GM18520 (cell line): Measurements from ENCODE around the gene SMURF2.
A peak's percentile ranks its signal among the peaks of the same experiment; 100 is the strongest.

ENCODE experiments used
- ATAC-seq: cut with Tn5 transposase; IDR thresholded peaks from one replicate; pipeline ENCODE4 v1.9.1; 2021; ENCODE audit not compliant: unreplicated experiment

SMURF2 gene

GRCh38 chr17:64505340-64506200, 156.5 kb downstream of the SMURF2 start:
- no peak for ATAC-seq

GRCh38 chr17:64504769-64505339, 157.3 kb downstream of the SMURF2 start:
- ATAC-seq, result no peak

GRCh38 chr17:64503821-64504768, 158.0 kb downstream of the SMURF2 start:
- no peak for ATAC-seq

DNA sequence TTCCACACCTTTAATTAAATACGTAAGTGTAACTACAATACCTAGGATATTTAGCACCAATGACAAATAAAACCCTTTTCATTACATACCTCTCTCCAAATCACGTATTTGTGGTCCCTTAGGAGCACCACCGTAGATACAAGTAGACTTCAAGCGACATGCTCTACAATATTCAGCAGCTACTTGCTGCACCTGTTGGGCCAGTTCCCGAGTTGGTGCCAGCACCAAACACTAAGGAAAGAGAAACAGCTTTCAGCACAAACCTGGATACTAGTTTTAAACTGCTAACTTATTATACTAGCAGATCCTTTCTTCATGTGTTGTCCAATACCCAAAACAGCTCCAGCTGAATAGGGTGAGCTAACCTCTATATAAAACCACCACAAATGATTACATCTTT, 158.8 kb downstream of the SMURF2 start:
- no peak for ATAC-seq

- ATAC-seq, result no peak
Observed at GRCh38 chr17:64502809-64503208, 159.3 kb downstream of the SMURF2 start.

GRCh38 chr17:64502021-64502420, 160.1 kb downstream of the SMURF2 start:
- no peak for ATAC-seq

DNA sequence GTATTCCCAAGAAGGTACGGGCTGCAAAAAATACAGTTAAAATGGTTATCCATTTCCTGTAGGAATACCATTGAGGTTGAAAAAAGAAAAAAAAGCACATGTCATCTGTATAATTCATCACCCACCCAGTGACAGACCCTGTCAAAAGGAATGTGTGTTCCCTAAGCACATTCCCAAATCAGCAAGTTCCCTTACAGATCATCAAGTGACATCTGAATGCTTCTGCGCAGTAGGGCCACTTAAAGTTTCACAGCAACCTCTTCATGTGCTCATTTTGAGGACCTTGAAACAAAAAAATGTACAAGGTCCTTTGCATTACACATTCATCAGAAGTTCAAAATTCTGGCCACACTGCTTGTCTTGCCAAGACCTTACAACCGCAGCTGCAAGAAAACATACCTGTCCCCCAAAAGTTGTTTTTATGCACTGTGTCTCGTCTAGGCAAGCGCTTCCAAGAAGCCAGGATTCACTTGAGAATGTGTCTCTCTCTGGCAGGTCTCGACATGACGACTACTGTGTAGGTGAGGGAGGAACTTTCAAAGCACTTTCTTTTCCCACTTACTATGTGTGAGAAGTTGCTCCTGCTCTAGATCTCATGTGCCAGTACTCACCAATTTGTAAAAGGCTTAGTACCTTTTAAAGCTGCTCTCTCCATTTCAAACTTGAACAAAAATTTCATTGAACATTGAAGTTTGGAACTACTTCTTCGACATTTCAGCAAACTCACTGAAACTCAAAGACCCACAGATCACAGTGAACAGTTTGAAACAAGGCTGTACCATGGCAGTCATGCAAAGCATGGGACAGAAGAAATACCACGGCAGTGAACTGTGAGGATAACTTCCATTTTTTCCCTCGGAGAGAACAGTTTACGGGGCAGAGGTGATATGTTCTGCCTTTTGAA, 161.0 kb downstream of the SMURF2 start:
- ATAC-seq, result no peak

DNA sequence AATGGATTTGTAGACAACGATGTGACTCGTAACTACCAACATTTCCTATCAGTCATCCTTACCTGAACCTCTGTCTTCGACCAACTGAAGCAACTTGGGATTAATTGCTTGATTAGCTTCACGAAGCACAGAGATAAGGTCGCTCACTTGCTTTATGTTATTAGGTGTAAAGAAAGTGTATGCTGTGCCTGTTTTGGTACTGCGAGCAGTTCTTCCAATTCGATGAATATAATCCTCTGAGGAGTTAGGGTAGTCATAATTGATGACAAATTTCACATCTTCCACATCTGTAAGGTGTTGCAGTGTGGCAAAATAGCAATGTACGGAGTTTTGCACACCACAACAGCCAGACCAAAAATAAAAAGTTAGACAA, 161.6 kb downstream of the SMURF2 start:
- ATAC-seq, result no peak

GRCh38 chr17:64499805-64500486, 162.2 kb downstream of the SMURF2 start:
- no peak for ATAC-seq

DNA sequence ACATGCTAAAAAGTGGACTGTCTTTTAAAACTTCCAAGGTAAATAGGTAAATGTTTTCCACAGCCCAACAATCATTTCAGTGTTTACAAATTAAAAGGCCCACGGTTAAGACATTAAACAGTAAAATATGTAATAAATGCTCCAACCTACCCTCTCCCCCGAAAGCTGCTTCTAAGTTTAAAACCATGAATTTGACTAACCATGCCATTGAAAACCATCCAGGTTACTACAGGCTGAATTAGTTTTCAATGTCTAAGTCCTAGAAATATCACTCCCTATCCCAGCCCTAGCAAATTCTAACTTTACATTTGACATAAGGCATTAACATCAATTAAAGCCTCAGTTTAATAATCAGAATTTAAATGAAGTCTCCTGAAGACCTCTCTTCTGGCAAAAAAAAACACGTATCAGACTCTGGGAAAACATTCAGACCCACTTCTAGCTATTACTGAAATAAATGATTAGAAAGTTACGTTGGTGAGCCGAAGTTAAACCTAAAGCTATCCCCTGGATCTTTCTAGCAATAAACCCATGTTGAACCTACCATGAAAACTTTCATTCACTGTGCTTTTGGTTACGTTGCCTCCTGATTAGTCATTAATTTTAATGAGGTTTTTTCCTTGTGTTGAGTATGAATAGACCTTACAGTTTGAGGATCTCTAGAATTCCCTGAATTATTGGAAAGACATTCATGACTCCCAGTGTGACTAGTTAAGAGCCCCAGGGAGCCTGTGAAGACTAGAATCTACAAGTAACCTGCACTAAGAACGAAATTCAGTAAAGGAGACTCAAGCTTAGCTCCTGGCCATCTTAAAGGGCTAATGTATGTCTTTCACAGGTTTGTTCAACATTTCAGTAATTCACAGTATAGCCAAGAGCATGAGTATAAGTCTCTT, 163.6 kb downstream of the SMURF2 start:
- ATAC-seq, result no peak

GRCh38 chr17:64497565-64498035, 164.5 kb downstream of the SMURF2 start:
- ATAC-seq, result no peak

GRCh38 chr17:64496786-64497564, 165.1 kb downstream of the SMURF2 start, which contains the start of gene POLG2:
TSS of gene POLG2 (minus strand) at chr17:64497054. CDS start at chr17:64496968, 86 bp downstream.
- ATAC-seq, result peak; percentile 65

DNA sequence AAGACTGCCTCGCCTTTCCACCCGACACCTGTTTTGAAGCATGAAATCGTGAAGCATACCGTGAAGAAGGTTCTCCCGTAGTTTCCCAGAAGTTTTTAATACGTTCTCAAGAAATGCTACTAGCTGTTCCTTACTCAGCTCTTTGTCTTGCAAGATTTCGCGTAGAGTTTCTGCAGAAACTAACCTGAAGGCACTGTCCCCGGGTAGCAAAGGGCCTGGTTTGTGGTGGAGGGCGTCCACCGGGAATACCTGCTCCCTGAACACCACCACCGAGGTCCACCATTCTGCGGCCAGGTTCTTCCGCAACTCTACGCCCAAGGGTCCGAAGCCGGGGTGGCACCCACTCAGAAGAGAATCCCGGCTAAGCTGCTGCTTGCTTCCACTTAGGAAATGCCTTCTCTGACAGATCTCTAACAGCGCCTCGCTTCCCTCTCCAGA, 165.7 kb downstream of the SMURF2 start:
- no peak for ATAC-seq
